AG04449 (cell line): ENCODE results near the gene TTC8.

Source experiments
- CTCF ChIA-PET: fragments of 350-600 bp; formaldehyde crosslinking; extraction: SDS; loops from one replicate; lab custom pipeline; 2021; ENCODE audit warnings: antibody characterized with exemption; lab: Yijun Ruan, JAX
- POLR2A ChIA-PET: fragments of 400-600, 350-600 bp; formaldehyde crosslinking; extraction: SDS; loops from one replicate; lab custom pipeline; 2020; ENCODE audit warnings: antibody characterized with exemption, inconsistent platforms; lab: Yijun Ruan, JAX
- DNase-seq: peaks from one replicate; pipeline ENCODE4 v3.0.0-alpha.2; 2010; ENCODE audit warnings: low read depth, low spot score
- H3K4me3 ChIP-seq: 2 replicates; pipeline ENCODE4 v1.5.1; 2011; ENCODE audit warnings: low read depth, mild to moderate bottlenecking, control low read depth, low read length
- TF ChIP-seq, protein P1 (sequence below): IDR thresholded peaks from one replicate; pipeline ENCODE4 v1.5.1; 2011; ENCODE audit warnings: mild to moderate bottlenecking, moderate library complexity, low read length, control low read depth, inconsistent platforms; ENCODE audit not compliant: insufficient read depth; ENCODE audit errors: missing control alignments

TTC8 gene

DNA sequence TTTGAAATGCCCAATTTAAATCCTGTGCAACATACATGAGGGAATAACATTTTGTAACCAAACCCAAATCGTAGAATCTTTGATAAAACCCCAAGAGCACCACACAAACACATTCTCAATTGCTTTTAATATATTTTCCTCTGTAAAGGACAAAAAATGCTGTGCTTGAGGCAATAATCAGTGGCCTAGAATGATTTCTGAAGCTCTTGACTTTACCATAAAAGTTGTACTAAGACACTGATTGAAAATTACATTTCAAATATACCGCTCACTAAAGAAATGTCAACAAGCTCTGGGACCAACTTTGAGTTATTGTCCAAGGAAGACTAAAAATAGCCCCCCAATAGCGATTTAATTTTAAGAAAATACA, 33.2 kb upstream of the TTC8 start:
- peak overlapping the region; percentile 72 for H3K4me3 ChIP-seq

DNA sequence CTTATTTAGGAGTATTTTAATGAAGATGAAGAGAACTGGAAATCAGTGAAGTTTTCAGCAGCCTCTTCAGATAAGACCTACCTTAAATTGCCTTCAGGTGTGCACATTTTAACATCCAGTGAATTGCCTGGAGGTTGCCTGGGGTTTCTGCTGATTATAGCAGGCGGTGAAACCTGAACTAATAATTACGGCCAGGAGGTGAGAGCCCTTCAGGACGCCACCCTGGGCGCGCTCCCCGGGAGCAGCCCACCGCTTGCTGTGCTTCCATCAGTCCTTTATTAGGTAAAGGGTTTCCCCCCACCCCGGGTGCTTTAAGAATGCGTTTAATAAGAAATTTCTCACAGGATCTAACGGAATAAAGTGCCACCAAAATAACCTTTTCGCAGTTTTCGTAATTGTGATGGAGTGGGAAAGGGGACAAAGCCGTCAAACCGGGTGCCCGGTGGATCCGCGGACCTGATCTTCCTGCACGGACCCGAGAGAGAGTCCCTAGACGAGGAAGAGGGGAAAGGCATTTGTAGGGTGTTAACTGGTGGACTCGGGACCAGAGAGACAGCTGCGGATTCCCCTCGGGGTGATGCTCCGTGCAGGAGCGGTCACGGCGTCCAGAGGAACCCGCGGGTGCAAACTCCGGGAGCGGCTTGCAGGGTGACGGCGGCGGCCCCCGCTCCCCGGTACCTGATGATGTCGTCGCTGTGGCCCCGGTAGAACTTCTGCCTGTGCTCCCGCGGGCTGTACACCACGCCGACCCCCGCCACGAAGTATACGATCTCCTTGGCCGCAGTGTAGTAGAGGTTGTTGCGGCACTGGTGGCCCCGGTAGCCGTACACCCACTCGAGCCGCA, 32.6 kb upstream of the TTC8 start:
- TF ChIP-seq, protein P1, sequence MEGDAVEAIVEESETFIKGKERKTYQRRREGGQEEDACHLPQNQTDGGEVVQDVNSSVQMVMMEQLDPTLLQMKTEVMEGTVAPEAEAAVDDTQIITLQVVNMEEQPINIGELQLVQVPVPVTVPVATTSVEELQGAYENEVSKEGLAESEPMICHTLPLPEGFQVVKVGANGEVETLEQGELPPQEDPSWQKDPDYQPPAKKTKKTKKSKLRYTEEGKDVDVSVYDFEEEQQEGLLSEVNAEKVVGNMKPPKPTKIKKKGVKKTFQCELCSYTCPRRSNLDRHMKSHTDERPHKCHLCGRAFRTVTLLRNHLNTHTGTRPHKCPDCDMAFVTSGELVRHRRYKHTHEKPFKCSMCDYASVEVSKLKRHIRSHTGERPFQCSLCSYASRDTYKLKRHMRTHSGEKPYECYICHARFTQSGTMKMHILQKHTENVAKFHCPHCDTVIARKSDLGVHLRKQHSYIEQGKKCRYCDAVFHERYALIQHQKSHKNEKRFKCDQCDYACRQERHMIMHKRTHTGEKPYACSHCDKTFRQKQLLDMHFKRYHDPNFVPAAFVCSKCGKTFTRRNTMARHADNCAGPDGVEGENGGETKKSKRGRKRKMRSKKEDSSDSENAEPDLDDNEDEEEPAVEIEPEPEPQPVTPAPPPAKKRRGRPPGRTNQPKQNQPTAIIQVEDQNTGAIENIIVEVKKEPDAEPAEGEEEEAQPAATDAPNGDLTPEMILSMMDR: no peak
- ChIA-PET POLR2A (no interaction called here), CTCF (interaction anchor here (0.9 to 2.8 kb wide), 7 partner anchors 8 to 221 kb away, joined by 3 to 14 read pairs (median 3); partner anchors contain the start of gene TTC8)
- peak overlapping the region; percentile 72 for H3K4me3 ChIP-seq
- no peak for DNase-seq

More for the DNA sequence above, 33.2 kb upstream of the TTC8 start:
- ChIA-PET POLR2A (interaction anchor here (1.1 kb wide), 1 partner anchor 33 kb away, joined by 3 read pairs; the partner anchor contains the start of gene TTC8), CTCF (interaction anchor here (0.9 to 2.8 kb wide), 4 partner anchors 8 to 126 kb away, joined by 3 to 14 read pairs (median 4); no protein-coding TSS in a partner anchor)
- TF ChIP-seq, protein P1: no peak
- no peak for DNase-seq

DNA sequence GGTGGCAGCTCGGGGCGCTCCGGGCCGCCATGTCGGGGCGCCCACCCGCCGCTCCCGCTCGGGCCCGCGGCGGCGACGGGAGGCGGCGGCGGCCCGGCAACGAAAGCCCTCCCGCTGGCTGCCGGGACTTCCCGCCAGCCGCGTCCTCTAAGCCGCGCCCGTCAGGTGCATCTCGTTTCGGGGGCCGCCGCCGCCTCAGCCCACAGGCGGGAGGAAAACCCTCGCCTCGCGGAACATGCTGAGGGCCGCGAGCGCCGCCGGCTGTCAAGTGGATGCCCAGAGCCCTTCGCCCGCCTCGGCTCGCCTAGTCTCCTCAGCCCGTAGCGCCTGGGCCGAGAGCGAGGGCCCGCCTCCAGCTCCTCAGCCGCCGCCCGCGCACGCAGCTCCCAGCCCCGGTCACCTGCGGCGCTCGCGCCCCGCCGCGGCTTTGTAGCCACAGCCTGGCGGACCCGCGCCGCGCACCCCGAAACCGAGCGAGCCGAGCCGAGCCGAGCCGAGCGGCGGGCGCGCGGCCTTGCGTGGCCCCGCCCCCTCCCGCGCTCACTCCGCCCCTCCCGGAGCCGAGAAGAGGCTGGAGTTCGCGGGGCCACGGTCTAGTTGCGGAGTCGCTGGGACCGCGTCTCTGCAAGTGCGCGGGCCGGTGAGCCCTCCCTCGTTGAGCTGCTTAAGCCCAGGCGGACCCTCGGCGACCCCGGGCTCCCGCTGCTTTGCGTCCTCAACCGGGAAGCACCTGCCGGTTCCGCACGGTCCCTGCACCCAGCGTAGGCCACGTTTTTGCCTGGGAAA, 31.8 kb upstream of the TTC8 start, which contains the start of gene EML5:
TSS of gene EML5 (minus strand) at position 481 of the 786 bp plus-strand sequence. CDS start at position 31, 450 bp downstream.
- no peak for DNase-seq
- CTCF ChIA-PET: interaction anchor here (1.1 to 2.8 kb wide), 7 partner anchors 9 to 221 kb away, joined by 3 to 14 read pairs (median 4); partner anchors contain the start of gene TTC8
- POLR2A ChIA-PET: interaction anchor here (1.5 kb wide), 1 partner anchor 32 kb away, joined by 6 read pairs; the partner anchor contains the start of gene TTC8
- TF ChIP-seq, protein P1: peak; percentile 28
- peak within 1 kb of the TSS; percentile 72 for H3K4me3 ChIP-seq

DNA sequence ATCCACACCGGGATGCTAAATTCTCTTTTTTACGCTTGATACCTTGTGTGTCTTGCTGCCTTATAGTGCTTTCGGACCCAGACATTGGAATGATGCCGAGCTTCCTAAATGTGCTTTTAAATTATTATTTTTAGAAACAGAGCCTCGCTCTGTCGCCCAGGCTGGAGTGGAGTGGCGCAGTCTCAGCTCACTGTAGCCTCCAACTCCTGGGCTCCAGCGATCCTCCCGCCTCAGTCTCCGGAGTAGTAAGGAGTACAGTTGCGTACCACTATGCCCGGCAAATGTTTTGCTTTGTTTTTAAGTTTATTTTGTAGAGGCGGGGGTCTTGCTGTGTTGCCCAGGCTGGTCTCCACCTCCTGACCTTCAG, 31.2 kb upstream of the TTC8 start:
- ChIA-PET POLR2A (interaction anchor here (1.5 kb wide), 1 partner anchor 31 kb away, joined by 6 read pairs; the partner anchor contains the start of gene TTC8), CTCF (interaction anchor here (1.1 to 2.8 kb wide), 5 partner anchors 31 to 221 kb away, joined by 3 to 14 read pairs (median 4); partner anchors contain the start of gene TTC8)

DNA sequence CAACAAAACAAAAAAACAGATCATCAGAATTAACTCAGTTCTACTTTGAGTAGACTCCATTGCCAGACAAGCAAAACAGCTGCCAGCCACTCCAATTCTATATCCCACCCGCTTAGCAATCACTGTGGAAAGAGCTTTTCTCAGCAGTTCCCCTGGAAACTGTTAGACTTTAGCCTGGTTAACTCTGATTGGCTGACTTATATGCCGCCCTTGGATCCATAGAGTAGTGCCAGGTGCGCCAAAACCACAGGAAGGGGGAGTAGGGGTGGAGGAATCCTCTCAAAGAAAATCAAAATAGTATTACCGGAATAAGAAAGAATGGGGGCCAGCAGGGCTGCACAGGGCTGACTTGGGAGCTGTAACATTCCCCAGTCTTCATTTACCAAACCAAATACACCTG, 26.3 kb upstream of the TTC8 start:
- ChIA-PET CTCF (interaction anchor here (1.7 kb wide), 1 partner anchor 131 kb away, joined by 3 read pairs; no protein-coding TSS in a partner anchor), POLR2A (no interaction called here)
- TF ChIP-seq, protein P1: no peak
- no peak for DNase-seq
- no peak overlapping the region for H3K4me3 ChIP-seq

More for the DNA sequence above, 31.2 kb upstream of the TTC8 start:
- TF ChIP-seq, protein P1: no peak
- peak overlapping the region; percentile 72 for H3K4me3 ChIP-seq
- DNase-seq: no peak
